GM18907 (cell line): ENCODE measurements around the gene CDH12.
"Not testable (repeated sequence)": the region's sequence is repeated elsewhere in the genome, so short reads cannot be mapped to it uniquely, and the experiment has no call there.

Experiments
- ATAC-seq: cut with Tn5 transposase; IDR thresholded peaks from one replicate; pipeline ENCODE4 v1.9.1; 2021; ENCODE audit warnings: mild to moderate bottlenecking, moderate library complexity; ENCODE audit not compliant: unreplicated experiment

CDH12 gene

GRCh38 chr5:22316294-22316693 is 536.9 kb downstream of the CDH12 start:
- ATAC-seq: no peak

- ATAC-seq: not testable (repeated sequence)
These were observed 538.1 kb downstream of the CDH12 start for GRCh38 chr5:22315052-22315451.

- ATAC-seq: no peak
These were observed 538.6 kb downstream of the CDH12 start for GRCh38 chr5:22314548-22314947.

- ATAC-seq: no peak
These were observed 547.1 kb downstream of the CDH12 start for GRCh38 chr5:22306011-22306410.

GRCh38 chr5:22295832-22296231 is 557.3 kb downstream of the CDH12 start:
- ATAC-seq: no peak

GRCh38 chr5:22293147-22293546 is 560.0 kb downstream of the CDH12 start:
- ATAC-seq: no peak

GRCh38 chr5:22278164-22278563 is 575.0 kb downstream of the CDH12 start:
- no peak for ATAC-seq

- no peak for ATAC-seq
These were observed 576.1 kb downstream of the CDH12 start for GRCh38 chr5:22277006-22277405.

- ATAC-seq: not testable (repeated sequence)
These were observed 587.3 kb downstream of the CDH12 start for GRCh38 chr5:22265855-22266254.

- no peak for ATAC-seq
These were observed 595.0 kb downstream of the CDH12 start for GRCh38 chr5:22258139-22258538.

GRCh38 chr5:22250528-22250927 is 602.6 kb downstream of the CDH12 start:
- no peak for ATAC-seq

- no peak for ATAC-seq
These were observed 603.9 kb downstream of the CDH12 start for GRCh38 chr5:22249209-22249729.

GRCh38 chr5:22245770-22246169 is 607.4 kb downstream of the CDH12 start:
- ATAC-seq: no peak

- no peak for ATAC-seq
These were observed 610.6 kb downstream of the CDH12 start for GRCh38 chr5:22242532-22242931.

- no peak for ATAC-seq
These were observed 615.1 kb downstream of the CDH12 start for GRCh38 chr5:22238047-22238446.

GRCh38 chr5:22226423-22226822 is 626.7 kb downstream of the CDH12 start:
- ATAC-seq: no peak

GRCh38 chr5:22223079-22223478 is 630.1 kb downstream of the CDH12 start:
- no peak for ATAC-seq

- ATAC-seq: not testable (repeated sequence)
These were observed 639.2 kb downstream of the CDH12 start for GRCh38 chr5:22213703-22214495.

GRCh38 chr5:22212254-22212991 is 640.7 kb downstream of the CDH12 start:
- ATAC-seq: not testable (repeated sequence)

GRCh38 chr5:22208463-22208862 is 644.7 kb downstream of the CDH12 start:
- not testable (repeated sequence) for ATAC-seq

GRCh38 chr5:22188651-22189050 is 664.5 kb downstream of the CDH12 start:
- ATAC-seq: not testable (repeated sequence)
